Coronary artery (tissue), 2 donors: ENCODE measurements around the gene PTPN6.
A peak's percentile ranks its signal among the peaks of the same experiment; 100 is the strongest.

ENCODE experiments used
- DNase-seq: peaks from one replicate; pipeline ENCODE4 v3.0.0-alpha.2; 2017; ENCODE audit warnings: low spot score
- H3K27ac ChIP-seq, 2 donors: fragments of 200-600 bp; sonication (generic); one replicate each; pipeline ENCODE4 v1.5.1; 2016 to 2019
- H3K4me3 ChIP-seq: fragments of 200-600 bp; sonication (generic); 2 replicates; pipeline ENCODE4 v1.5.1; 2016; ENCODE audit warnings: mild to moderate bottlenecking, moderate library complexity
- CTCF ChIP-seq: fragments of 200-600 bp; sonication (generic); IDR thresholded peaks from one replicate; pipeline ENCODE4 v1.5.1; 2019; ENCODE audit warnings: antibody characterized with exemption

PTPN6 gene

GRCh38 chr12:6961695-6962284 lies 10.6 kb downstream of the PTPN6 start:
- peak overlapping the region; percentile 49 for H3K4me3 ChIP-seq
- peak; percentile 80 for DNase-seq
- H3K27ac ChIP-seq: peak overlapping the region; percentile 38 to 73
- TF ChIP-seq CTCF: no peak

GRCh38 chr12:6962285-6963015 lies 11.3 kb downstream of the PTPN6 start:
- TF ChIP-seq CTCF: no peak
- peak; percentile 74 for DNase-seq

GRCh38 chr12:6963016-6963731 lies 12.0 kb downstream of the PTPN6 start:
- no peak overlapping the region for H3K4me3 ChIP-seq
- H3K27ac ChIP-seq: peak overlapping the region in 1 of 2 donors; percentile 13
- DNase-seq: peak; percentile 74
- TF ChIP-seq CTCF: no peak

More at GRCh38 chr12:6962285-6963015, 11.3 kb downstream of the PTPN6 start:
- Histone ChIP-seq H3K4me3 (peak overlapping the region; percentile 49), H3K27ac (peak overlapping the region; percentile 38 to 73)

GRCh38 chr12:6963791-6964413 lies 12.7 kb downstream of the PTPN6 start:
- peak; percentile 73 for DNase-seq

GRCh38 chr12:6964605-6965025 lies 13.5 kb downstream of the PTPN6 start:
- H3K27ac ChIP-seq: peak overlapping the region; percentile 64 to 71
- no peak for TF ChIP-seq CTCF
- peak; percentile 73 for DNase-seq
- no peak overlapping the region for H3K4me3 ChIP-seq

More at GRCh38 chr12:6963791-6964413, 12.7 kb downstream of the PTPN6 start:
- Histone ChIP-seq H3K27ac (peak overlapping the region in 1 of 2 donors; percentile 71), H3K4me3 (no peak overlapping the region)
- no peak for TF ChIP-seq CTCF

- DNase-seq: peak; percentile 86
- Histone ChIP-seq H3K4me3 (no peak overlapping the region), H3K27ac (peak overlapping the region; percentile 64 to 71)
- TF ChIP-seq CTCF: peak; percentile 79
Measured at GRCh38 chr12:6965026-6965661, 14.0 kb downstream of the PTPN6 start.
